Activated CD8-positive, alpha-beta memory T cell treated with anti-CD3 and anti-CD28 coated beads, Interleukin-2, amount 50 U/mL, for 48 hours (primary cell): ENCODE data around the gene CCDC15.
"Not testable (repeated sequence)": the region's sequence is repeated elsewhere in the genome, so short reads cannot be mapped to it uniquely, and the experiment has no call there.

Source experiments
- DNase-seq: peaks from one replicate; pipeline ENCODE4 v3.0.0-alpha.2; 2020

Gene CCDC15

DNA sequence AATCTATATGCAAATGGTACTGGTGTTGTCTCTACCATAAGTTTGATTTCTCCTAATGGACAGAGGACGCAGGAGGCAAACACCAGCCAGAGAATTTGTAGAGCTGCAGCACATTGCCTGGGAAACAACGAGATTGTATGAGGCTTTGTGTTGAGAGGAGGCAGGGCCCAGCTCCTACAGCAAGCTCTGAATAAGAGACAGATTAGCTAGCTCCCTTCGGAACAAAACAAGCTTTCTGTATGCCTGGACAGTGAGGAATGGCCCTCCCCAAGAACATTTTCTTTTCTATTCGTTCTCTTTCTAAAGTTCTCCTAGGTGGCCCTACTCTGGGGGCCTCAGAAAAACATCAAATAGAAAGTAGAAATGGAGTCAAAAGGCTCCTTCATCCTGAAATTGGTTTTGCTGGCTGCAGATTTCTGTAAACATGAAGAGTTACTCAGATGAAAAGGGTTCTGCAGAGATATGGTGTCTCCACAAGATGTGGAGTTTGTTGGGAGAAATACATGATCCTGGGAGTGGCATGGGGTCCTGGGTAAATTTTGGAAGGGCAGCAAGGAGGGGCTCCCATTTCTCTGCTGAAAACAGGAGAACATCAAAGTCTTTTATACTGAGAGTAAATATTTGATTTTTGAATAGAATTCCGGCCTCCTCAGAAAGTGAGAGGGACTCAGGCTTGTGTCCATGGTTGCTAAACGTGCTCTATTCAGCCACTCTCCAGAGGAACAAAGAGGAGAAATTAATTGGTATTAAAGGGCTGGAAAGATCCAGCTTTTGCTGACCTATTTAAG, 11.3 kb upstream of the CCDC15 start:
- no peak for DNase-seq

DNA sequence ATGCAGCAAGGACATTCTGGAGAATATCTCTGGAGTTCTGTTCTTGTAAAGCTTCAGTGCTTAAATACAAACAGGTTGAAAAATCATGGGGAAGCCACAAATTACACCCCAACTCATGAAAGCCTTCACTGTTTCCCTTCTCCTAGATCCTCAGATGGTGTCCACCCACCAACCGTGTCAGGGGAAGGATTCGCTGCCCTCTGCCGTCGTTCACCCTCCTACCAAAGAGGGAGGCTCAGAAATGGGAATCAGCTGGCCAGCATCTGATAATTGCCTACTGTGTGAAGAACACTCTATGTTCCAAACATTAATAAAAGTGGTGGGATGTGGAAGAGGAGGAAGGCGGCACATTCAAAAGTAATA, 10.8 kb upstream of the CCDC15 start:
- DNase-seq = no peak

DNA sequence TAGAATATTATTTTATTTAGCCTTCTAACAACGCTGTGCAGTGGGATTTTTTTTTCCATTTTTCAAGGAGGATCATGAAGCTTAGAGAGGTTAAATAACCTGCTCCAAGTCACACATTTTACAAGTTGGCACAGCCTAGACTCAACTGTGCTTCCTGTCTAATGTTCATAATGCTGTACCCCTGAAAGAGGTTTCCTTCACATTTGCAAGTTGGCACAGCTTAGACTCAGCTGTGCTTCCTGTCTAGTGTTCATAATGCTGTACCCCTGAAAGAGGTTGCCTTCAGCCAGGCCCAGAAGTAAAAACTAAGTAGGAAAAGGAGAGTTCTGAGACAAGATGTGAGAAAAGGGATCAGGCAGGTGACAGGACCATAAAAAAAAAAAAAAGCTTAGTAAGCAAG, 10.3 kb upstream of the CCDC15 start:
- no peak for DNase-seq

DNA sequence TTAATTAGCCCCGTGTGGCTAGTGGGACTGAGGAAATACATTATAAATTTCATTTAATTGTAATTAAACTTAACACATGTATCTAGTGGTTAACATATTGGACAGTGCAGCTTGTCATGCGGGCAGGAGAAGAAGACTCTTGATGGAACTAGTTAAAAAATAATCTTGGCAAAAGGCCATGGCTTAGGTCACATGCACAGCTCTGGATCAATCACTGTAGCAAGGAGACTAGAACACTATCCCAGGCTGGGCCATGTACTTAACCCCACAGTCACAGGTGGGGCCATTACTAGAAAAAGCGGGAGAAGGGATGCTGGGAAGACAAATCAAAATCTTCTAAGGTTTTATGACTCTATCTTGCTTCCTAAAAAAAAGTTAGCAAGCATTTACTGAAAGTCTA, 9.4 kb upstream of the CCDC15 start:
- DNase-seq = no peak

DNA sequence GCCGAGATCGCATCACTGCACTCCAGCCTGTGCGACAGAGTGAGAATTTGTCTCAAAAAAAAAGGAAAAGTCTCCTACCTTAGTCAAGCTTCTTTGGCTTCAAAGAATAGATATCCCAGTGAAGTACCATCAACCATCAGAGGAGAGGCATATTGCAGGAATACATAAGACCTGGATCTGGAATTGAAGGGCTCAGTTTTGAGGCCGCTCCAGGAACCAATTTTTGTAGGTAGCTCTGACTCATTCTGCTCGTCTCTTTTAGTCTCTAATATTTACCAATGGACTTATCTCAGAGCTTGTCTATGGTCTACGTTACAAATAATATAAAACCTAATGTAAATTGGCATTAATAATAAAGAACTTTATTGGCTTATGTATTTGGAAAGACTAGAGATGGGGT, 8.2 kb upstream of the CCDC15 start:
- DNase-seq = no peak

DNA sequence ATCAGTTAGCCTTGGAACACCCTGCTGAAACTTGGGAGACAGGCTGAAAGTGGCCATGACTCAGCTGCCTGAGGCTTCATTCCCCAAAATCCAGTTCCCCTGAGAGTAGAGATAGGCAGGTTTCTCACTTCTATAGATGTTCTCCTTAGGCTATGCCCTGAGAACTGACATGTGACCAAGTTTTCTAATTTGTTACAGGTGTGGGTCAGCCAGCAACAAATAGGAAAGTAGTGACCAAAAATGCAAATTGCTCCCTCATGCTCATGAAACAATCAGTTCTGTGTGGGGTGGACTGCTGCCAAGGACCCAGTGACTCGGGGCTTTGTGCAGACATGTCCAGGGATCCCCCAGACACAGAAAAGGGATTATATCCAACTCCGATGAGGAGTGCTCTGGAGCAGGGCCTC, 7.3 kb upstream of the CCDC15 start:
- no peak for DNase-seq

DNA sequence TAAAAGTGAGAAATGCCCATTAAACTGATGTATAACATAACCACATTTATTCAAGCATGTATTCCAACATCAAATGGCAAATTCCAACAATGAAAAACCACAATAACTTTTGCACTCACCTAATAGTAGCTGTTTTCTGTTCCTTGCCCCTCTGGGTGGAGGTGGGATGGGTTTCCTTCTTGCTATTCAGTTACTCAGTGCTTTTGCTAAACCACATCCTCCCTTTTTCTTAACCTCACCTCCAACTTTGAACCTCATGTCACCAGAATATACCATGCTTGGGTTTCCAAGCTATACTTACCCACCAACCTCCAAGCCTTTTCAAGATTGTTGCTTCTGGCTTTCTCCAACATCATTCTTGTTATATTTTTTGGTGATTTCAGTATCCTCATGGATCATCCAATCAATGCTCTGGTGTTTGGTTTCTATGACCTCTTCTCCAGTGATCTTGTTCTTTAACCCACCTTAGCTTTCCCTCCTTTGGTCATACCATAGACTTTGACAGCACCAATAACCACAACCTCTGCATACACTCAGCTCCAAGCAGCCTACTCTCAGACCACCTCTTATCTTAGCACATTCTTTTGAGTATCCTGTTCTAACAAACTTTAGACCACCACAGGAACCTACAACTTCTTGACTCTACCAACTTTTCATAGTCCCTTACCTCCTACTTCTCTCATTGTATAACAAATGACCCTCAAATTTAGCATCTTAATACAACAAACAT, 3.2 kb upstream of the CCDC15 start:
- DNase-seq = no peak

DNA sequence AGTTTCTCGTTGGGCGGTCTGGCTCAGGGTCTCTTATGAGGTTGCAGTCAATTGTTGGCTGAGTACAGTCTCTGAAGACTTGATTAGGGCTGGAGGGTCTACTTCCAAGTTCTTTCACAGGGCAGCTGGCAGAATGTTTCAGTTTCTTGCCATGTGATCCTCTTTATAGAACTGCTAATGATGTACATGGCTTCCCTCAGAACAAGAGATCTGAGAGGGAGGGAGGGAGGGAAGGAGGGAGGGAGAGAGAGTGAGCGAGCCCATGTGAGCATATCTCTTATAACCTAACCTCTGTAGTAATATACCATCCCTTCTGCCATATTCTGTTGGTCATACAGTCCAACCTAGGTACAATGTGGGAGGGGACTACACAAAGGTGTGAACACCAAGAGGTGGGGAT, 2.7 kb upstream of the CCDC15 start:
- DNase-seq = no peak

DNA sequence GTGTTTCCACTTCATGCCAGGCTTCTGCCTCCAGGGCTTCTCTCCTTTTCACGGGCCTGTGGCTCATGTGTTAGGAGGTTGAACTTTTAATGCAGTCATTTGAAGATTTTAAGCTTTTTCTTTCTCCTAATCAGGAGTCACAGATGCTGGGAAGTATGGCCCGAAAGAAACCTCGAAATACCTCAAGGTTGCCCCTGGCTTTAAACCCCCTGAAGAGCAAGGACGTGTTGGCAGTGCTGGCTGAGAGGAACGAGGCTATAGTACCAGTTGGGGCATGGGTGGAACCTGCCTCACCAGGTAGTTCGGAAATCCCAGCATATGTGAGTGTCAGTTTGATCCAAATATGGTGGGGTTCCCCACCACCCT, 571 bp downstream of the CCDC15 start:
- DNase-seq = no peak

DNA sequence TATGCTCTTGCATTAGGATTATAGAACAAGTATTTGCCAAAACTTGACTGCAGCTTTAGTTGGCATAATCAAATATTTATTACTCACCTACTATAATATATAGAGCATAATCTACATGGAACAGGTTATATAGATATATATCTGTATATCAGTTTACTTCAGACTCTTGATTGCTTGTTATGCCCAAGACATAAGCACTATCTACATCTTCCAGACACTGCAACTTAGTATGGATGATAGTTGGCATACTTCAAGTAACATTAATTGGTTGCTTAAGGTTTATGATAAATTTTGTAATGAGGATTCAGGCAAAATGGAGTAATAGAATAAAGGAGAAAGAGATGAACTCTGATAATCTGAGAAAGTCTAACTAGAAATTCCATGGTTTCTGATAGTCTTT, 1.0 kb downstream of the CCDC15 start:
- DNase-seq = no peak

DNA sequence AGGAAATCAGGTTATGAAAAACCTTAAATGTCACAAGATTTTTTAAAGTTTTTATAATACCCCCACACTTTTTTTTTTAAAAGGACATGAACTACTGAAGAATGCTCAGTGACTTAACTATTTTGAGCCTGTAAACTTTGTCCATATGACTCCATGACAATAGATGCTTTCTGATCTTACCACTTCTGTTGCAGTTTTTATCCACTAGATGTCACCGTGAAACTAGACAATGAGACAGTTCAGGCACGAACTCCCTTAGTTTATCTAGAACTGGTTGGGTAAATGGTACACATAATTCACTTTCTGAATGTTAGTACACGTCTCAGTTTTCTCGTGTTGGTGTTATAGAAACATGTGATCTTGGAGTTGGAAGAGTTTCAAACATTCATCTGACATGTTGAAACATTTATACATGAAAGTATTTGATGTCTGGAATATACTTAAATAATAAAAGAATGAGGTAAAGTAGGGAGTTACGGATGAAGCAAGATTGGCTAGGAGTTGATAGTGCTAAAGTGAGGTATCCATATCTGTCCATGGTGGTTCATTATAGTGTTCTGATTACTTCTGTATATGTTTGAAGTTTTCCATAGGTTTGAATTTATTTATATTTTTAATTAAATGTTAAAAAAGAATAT, 8.1 kb downstream of the CCDC15 start:
- DNase-seq = no peak

DNA sequence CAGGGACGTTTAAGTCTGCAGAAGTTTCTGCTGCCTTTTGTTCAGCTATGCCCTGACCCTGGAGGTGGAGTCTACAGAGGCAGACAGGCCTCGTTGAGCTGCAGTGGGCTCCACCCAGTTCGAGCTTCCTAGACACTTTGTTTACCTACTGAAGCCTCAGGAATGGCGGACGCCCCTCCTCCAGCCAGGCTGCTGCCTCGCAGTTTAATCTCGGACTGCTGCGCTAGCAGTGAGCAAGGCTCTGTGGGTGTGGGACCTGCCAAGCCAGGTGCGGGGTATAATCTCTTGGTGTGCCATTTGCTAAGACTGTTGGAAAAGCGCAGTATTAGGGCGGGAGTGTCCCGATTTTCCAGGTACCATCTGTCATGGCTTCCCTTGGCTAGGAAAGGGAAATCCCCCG, 14.2 kb downstream of the CCDC15 start:
- DNase-seq = not testable (repeated sequence)

DNA sequence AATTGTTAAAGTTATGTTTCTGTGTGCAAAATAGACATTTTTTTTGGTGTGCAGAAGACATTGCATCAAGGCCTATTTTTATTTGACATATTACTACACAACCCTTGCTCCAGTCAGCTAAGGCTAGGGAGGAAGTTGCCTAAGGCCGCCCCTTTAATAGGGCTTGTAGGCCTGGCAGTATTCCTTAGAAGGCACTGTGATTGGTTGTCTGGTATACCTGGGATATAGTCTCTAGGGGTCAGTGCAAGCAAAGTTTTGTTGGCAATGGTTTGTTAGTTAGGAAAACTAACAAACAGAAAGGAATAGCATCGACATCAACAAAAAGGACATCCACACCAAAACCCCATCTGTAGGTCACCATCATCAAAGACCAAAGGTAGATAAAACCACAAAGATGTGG, 16.9 kb downstream of the CCDC15 start:
- no peak for DNase-seq

DNA sequence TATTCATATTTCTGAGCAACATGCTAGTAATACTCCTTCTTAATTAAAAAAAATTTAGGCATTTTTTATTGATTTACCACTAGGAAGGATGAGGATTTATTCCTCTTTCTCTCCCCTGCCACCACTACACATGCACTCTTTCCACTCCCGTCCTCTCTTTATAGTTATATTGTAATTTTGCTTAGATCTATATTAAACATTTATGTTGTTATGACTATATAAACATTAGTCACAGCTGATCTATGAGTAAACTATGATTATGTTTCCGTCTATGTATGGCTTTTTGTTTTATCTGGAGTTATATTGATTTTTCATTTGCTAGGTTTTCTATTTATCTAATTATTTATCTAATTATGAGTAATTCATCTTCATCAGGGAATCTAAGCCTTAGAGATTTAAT, 17.8 kb downstream of the CCDC15 start:
- no peak for DNase-seq

DNA sequence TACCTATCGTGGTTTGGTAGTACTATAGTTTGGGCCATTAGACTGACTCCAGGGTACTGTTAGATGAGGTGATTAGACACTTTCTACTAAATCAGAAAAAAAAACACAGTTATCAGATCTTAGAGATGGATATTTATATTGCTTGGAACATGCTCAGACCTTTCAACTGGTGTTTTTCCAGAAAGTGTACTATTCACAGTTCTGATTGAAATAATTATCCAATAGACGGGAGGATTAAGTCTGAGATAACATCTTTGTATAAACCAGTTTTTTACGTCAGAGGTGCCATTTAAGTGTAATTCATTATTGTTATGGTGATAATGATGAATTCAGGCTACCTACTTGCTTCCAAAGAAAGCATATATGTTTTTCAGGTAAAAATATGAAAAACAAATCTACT, 22.5 kb downstream of the CCDC15 start:
- DNase-seq = no peak

DNA sequence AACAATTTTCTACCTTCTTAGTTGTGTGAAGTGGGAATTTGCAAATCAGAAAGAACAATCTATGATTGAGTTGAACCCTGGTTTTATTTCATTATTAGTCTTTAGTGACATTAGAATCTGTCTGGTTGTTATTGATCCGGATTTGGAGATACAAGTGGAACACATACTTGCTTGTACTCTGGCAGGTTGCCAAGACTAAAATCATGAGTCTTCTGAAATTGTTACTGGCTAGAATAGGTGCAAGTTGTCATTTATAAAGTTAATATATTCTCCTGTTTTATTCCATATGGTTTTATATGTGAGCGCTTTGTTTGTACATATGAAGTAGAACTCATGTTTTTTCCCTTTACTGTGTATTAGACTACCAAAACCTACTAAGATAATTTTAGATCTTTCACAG, 23.0 kb downstream of the CCDC15 start:
- no peak for DNase-seq

DNA sequence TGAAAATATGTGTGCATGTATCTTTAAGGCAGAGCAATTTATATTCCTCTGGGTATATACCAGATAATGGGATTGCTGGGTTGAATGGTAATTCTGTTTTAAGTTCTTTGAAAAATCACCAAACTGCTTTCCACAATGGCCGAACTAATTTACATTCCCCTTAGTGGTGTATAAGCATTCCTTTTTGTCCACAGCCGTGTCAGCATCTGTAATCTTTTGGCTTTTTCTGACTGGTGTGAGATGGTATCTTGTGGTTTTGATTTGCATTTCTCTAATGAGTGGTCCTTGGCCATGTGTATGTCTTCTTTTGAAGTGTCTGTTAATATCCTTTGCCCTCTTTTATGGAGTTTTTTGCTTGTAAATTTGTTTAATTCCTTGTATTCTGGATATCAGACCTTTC, 24.3 kb downstream of the CCDC15 start:
- no peak for DNase-seq

DNA sequence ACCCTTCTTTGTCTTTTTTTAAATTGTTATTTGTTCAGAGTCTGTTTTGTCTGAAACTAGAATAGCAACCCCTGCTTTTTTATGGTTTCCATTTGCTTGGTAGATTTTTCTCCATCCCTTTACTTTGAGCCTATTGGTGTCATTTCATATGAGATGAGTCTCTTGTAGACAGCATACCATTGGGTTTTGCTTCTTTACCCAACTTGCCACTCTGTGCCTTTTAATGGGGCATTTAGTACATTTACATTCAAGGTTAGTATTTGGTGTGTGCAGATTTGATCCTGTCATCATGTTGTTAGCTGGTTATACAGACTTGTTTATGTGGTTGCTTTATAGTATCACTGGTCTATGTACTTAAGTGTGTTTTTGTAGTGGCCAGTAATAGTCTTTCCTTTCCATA, 28.0 kb downstream of the CCDC15 start:
- DNase-seq = no peak

DNA sequence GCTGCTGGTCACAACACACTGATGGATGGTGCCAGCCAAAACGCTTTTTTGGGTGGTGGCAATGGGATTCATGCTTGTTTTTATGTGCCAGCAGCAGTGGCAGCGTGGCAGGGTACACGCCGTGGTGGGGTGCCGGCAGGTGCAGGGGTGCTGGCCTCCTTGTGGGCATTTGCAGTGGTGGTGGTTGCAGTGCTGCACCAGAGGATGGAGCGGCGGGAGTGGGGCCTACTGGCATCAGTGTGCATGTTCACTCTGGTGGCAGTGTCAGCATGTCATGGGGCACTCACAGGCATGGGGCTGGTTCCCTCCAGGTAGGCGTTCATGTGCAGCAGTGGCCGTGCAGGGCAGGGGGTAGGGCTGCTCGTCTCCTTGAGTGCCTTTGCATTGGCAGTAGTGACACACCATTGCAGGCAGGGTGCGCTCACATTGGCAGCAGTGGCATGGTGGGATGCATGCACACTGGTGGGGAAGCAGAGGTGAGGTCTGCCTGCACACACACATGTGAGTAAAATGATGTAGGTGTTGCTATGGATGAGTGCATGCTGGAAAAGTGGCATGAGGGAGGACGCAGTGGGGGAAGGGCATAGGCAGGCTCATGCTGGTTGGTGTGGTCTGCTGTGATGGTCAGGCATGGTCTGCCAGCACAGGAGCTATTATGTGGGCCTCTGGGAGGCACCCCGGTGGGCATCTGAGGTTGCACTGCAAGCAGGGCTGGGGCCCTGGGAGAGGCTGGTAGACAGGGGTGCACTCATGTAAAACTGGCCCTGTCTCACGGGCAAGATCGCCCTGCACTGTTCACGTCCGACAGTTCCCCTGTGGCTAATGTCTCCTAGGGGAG, 29.9 kb downstream of the CCDC15 start:
- DNase-seq = no peak

DNA sequence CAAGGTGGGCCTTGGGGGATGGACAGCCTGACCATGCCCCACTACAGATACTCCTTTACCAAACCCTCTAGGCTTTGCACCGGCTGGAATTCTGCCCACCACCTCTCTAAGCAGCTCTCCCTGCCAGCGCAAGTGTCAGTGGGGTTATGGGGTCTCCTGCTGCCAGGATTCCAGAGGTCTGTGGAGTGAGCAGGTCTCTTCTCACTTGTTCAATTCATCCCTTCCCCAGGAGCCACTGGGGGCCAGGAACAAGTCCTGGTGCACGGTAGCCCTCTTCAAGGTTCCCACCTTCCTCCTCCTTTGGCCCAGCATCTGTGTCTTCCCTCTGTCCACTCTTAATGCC, 30.5 kb downstream of the CCDC15 start:
- no peak for DNase-seq

DNA sequence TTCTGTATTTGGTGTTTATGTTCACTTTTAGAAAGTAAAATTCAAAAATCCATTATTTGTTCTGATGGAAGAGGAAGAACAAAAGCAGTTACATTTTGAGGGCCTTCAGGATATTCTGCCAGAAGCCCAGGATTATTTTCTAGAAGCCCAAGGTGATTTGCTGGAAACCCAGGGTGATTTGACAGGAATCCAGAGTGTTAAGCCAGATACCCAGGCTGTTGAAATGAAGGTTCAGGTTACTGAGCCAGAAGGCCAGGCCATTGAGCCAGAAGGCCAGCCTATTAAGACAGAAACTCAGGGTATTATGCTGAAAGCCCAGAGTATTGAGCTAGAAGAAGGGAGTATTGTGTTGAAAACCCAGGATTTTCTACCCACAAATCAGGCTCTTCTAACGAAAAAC, 33.1 kb downstream of the CCDC15 start:
- DNase-seq = no peak

DNA sequence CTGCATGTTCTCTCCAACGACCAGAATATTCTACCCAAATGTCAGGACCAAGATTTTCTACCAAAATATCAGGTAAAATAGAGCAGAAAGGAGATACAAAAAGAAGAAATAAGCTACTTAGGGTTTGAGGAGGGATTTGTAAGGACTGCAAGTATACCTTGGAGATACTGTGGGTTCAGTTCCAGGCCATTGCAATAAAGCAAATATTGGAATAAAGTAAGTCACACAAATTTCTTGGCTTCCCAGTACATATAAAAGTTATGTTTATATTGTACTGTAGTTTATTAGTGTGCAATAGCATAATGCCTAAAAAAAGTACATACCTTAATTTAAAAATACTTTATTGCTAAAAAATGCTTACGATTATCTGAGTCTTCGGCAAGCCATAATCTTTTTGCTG, 34.1 kb downstream of the CCDC15 start:
- no peak for DNase-seq

DNA sequence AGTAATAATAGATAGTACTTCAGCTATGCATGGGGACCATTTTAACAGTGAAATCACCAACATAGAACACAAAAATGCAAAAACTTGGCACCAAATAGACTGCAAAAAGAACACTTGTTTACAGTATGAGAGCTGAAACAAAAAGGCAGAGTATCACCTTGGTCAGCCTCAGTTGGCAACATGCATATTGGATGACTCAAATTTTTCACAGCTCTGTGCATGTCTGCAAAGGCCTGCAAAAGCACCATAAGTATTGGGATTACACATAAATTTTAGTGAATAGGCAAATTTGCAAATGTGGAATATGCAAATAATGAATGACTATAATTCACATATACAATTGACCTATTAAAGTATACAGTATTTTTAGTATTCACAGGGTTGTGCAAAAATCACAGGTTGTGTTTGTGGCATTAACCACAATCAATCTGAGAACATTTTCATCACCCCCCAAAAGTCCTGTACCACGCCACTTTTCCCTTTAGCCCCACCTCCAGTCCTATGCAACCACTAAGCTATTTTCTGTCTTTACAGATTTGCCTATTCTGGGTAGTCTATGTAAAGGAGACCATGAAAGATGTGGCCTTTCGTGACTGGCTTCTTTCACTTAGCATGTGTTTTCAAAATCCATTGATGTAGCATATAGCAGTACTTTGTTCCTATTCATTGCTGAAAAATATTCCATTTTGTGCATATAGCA, 47.2 kb downstream of the CCDC15 start:
- no peak for DNase-seq
